GM12864 (cell line): Measurements from ENCODE around the gene CDON.
"Not testable (repeated sequence)": the region's sequence is repeated elsewhere in the genome, so short reads cannot be mapped to it uniquely, and the experiment has no call there.

Source experiments
- DNase-seq: peaks from one replicate; pipeline ENCODE4 v3.0.0-alpha.2; 2011; ENCODE audit warnings: low read depth
- H3K4me3 ChIP-seq: 2 replicates; pipeline ENCODE4 v1.5.1; 2011; ENCODE audit warnings: mild to moderate bottlenecking, low read depth, low read length, control low read depth
- TF ChIP-seq, protein P1 (sequence below): IDR thresholded peaks from 2 replicates; pipeline ENCODE4 v1.5.1; 2011; ENCODE audit warnings: low read depth, mild to moderate bottlenecking, moderate library complexity, low read length, control low read depth, inconsistent platforms; ENCODE audit errors: missing control alignments

The CDON gene

DNA sequence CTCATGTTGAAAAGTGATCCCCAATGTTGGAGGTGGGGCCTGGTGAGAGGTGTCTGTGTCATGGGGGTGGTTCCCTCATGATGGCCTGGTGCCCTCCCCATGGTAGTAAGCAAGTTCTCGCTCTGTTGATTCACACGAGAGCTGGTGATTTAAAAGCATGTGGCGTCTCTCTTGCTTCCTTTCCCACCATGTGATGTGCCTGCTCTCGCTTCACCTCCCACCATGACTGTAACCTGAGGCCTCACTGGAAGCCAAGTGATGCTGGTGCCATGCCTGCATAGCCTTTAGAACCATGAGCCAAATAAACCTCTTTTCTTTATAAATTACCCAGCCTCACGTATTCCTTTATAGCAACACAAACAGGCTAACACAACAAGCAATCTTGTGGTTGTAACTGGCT, 64.4 kb downstream of the CDON start:
- no peak for DNase-seq
- H3K4me3 ChIP-seq = no peak overlapping the region
- TF ChIP-seq, protein P1, sequence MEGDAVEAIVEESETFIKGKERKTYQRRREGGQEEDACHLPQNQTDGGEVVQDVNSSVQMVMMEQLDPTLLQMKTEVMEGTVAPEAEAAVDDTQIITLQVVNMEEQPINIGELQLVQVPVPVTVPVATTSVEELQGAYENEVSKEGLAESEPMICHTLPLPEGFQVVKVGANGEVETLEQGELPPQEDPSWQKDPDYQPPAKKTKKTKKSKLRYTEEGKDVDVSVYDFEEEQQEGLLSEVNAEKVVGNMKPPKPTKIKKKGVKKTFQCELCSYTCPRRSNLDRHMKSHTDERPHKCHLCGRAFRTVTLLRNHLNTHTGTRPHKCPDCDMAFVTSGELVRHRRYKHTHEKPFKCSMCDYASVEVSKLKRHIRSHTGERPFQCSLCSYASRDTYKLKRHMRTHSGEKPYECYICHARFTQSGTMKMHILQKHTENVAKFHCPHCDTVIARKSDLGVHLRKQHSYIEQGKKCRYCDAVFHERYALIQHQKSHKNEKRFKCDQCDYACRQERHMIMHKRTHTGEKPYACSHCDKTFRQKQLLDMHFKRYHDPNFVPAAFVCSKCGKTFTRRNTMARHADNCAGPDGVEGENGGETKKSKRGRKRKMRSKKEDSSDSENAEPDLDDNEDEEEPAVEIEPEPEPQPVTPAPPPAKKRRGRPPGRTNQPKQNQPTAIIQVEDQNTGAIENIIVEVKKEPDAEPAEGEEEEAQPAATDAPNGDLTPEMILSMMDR = no peak

GRCh38 chr11:125995313-125995712, 67.4 kb downstream of the CDON start:
- no peak overlapping the region for H3K4me3 ChIP-seq
- peak; percentile 13 for DNase-seq
- TF ChIP-seq, protein P1 = no peak

GRCh38 chr11:125994509-125994908, 68.2 kb downstream of the CDON start:
- TF ChIP-seq, protein P1 = no peak

DNA sequence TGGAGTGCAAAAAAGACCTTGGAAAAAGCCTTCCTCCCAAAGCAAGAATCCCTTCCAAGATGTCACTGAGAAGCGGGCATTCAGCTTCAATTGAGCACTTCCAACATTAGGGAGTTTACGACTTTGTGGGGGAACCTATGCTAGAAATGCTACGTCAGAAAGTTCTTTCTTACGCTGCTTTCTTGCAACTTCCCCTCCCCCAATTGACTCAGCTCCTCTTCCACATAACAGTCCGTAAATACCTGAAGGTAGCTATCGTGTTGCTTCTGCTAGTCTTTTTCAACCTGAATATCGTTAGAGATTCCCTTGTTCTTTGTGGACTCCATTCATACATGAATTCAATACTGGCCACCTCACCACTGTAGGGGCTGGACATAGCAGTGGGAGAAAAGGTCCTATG, 69.8 kb downstream of the CDON start:
- DNase-seq = no peak
- no peak overlapping the region for H3K4me3 ChIP-seq
- TF ChIP-seq, protein P1 = no peak

More at GRCh38 chr11:125994509-125994908, 68.2 kb downstream of the CDON start:
- H3K4me3 ChIP-seq = no peak overlapping the region
- no peak for DNase-seq

DNA sequence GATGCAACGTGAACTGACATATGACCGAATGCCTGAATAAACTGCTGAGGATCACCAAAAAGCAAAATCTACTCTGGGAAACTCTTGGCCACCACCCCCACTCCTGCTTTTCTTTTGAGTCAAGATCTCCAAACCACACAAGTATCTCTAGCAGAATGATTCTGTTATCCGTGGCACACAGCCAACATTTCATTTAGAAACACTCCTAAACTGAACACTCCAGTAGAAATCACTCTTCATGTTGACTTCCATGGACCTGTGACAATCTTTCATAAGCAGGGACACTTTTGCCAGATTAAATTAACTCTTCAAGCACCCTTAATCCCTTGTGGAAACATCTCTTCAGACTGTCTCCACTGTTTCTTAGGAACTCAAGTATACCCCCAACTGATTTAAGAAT, 72.4 kb downstream of the CDON start:
- DNase-seq = no peak
- TF ChIP-seq, protein P1 = no peak
- H3K4me3 ChIP-seq = no peak overlapping the region

GRCh38 chr11:125987066-125987641, 75.5 kb downstream of the CDON start:
- no peak overlapping the region for H3K4me3 ChIP-seq
- DNase-seq = no peak
- TF ChIP-seq, protein P1 = no peak

- H3K4me3 ChIP-seq = not testable (repeated sequence)
Observed at GRCh38 chr11:125985956-125986355, 76.7 kb downstream of the CDON start.

More at GRCh38 chr11:125985956-125986355, 76.7 kb downstream of the CDON start:
- not testable (repeated sequence) for DNase-seq
